D721Med (cell line): Measurements from ENCODE around the gene OPCML.

Experiments
- DNase-seq: peaks from one replicate; pipeline ENCODE4 v3.0.0; 2011; ENCODE audit warnings: low spot score; ENCODE audit not compliant: insufficient read length
- FAIRE-seq: peaks from 2 replicates; lab custom pipeline; 2011; peaks lifted over from hg19 to GRCh38; lab: Jason Lieb, UNC
- CTCF ChIP-seq: IDR thresholded peaks from 2 replicates; pipeline ENCODE4 v1.5.1; 2012; ENCODE audit warnings: mild to moderate bottlenecking, control low read depth; ENCODE audit not compliant: insufficient read depth; ENCODE audit errors: missing control alignments

The OPCML gene

GRCh38 chr11:133338588-133338987, 193.7 kb downstream of the OPCML start:
- no peak for TF ChIP-seq CTCF
- no peak for DNase-seq
- no peak for FAIRE-seq

- FAIRE-seq: no peak
- no peak for TF ChIP-seq CTCF
- no peak for DNase-seq
Observed at GRCh38 chr11:133337951-133338418, 194.3 kb downstream of the OPCML start.

GRCh38 chr11:133337193-133337592, 195.1 kb downstream of the OPCML start:
- TF ChIP-seq CTCF: no peak
- DNase-seq: no peak
- no peak for FAIRE-seq

GRCh38 chr11:133331031-133331430, 201.3 kb downstream of the OPCML start:
- FAIRE-seq: no peak
- TF ChIP-seq CTCF: no peak
- DNase-seq: no peak

- FAIRE-seq (no peak), DNase-seq (no peak)
- no peak for TF ChIP-seq CTCF
Observed at GRCh38 chr11:133326849-133327248, 205.5 kb downstream of the OPCML start.

DNA sequence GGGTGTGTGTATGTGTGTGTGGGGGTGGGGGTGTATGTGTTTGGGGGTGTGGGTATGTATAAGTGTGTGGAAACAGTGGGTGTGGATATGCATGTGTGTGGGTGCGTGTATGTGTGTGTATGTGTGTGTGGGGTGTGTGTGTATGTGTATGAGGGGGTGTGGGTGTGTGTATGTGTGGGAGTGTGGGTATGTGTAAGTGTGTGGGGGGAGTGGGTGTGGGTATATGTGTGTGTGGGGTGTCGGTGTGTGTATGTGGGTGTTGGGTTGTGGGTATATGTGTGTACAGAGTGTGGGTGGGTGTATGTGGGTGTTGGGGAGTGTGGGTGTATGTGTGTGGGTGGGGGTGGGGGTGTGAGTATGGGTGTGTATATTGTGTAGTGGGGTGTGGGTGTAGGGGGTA, 206.0 kb downstream of the OPCML start:
- no peak for FAIRE-seq
- TF ChIP-seq CTCF: no peak
- no peak for DNase-seq

DNA sequence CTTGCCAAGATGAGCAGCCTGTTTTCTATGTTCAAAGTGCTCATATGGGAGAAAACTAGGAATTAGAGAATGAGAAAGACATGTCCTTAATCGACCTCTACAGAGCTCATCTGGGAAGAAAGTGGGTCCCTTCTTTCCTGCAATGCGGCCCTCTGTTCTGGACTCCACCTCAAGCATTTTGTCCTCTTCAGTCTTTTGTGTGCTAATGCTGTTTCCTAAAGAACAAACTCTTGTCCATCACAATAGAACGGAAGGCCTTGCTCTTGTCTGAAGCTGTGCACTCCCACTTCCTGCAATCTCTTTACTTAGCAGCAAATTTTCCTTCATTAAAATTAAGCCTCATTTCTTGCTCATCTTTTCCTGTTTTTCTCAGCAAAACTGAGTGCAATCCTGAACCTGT, 206.6 kb downstream of the OPCML start:
- no peak for DNase-seq

More for the DNA sequence above, 206.6 kb downstream of the OPCML start:
- FAIRE-seq: no peak
- TF ChIP-seq CTCF: no peak
